GM12878 (cell line): ENCODE measurements around the gene UGT1A6. TPM values are rescaled to one million over a fixed set of nuclear protein-coding genes. Genes with fewer than 3 reads are reported as not detected.

Experiments used
- ATAC-seq: fragments of 200-7000 bp; cut with Tn5 transposase; 3 replicates; pipeline ENCODE4 v1.9.1; 2020; ENCODE audit warnings: mild to moderate bottlenecking, moderate library complexity
- BruUV-seq: library from RNA; stranded (reverse); fragments of 400-500 nt; replicated peaks from 2 replicates; lab custom pipeline; 2021; lab: Mats Ljungman, UMichigan
- CTCF ChIA-PET: fragments of 300-600 bp; sonication (Branson Sonifier 250); formaldehyde crosslinking; extraction: SDS; loops from one replicate; lab custom pipeline; 2021; ENCODE audit warnings: inconsistent platforms; lab: Yijun Ruan, JAX
- POLR2A ChIA-PET: fragments of 350-600 bp; formaldehyde crosslinking; extraction: SDS; loops from one replicate; lab custom pipeline; 2021; ENCODE audit warnings: inconsistent platforms; lab: Charles Lee
- RAD21 ChIA-PET: fragments of 300-600 bp; sonication (Branson Sonifier 250); formaldehyde crosslinking; loops from one replicate; lab custom pipeline; 2023; ENCODE audit warnings: antibody characterized with exemption; ENCODE audit not compliant: unreplicated experiment; lab: Charles Lee
- SMC1A ChIA-PET: fragments of 300-600 bp; sonication (Branson Sonifier 250); formaldehyde crosslinking; loops from one replicate; lab custom pipeline; 2023; ENCODE audit not compliant: unreplicated experiment, uncharacterized antibody; lab: Charles Lee
- DNase-seq: peaks from one replicate; pipeline ENCODE4 v3.0.0-alpha.2; 2011; ENCODE audit warnings: low read depth, low spot score
- FAIRE-seq: peaks from 3 replicates; lab custom pipeline; 2011; peaks lifted over from hg19 to GRCh38; lab: Jason Lieb, UNC
- H2AFZ ChIP-seq: 2 replicates; pipeline ENCODE4 v1.6.0; 2011; ENCODE audit warnings: low read depth, low read length, control low read depth; ENCODE audit not compliant: control insufficient read depth
- H3K27ac ChIP-seq: 2 replicates; pipeline ENCODE4 v1.5.1; 2011; ENCODE audit warnings: control low read depth; ENCODE audit not compliant: control insufficient read depth, insufficient read depth
- H3K27me3 ChIP-seq, 2 experiments: replicated peaks in 1 of 2; 2 replicates each; pipeline versions ENCODE4 v1.6.0 to v1.6.1; 2011; ENCODE audit warnings: low read length in 1 of 2; ENCODE audit not compliant: control insufficient read depth in 2 of 2, insufficient read depth in 2 of 2
- H3K36me3 ChIP-seq, 2 experiments: 2 replicates each; pipeline ENCODE4 v1.5.1; 2011; ENCODE audit warnings: low read length in 1 of 2; ENCODE audit not compliant: control insufficient read depth in 2 of 2, insufficient read depth in 2 of 2
- H3K4me1 ChIP-seq: 2 replicates; pipeline ENCODE4 v1.6.1; 2011; ENCODE audit warnings: mild to moderate bottlenecking, low read length, moderate library complexity, mixed read lengths; ENCODE audit not compliant: control insufficient read depth, insufficient read depth
- H3K4me2 ChIP-seq: 2 replicates; pipeline ENCODE4 v1.6.0; 2011; ENCODE audit warnings: control low read depth; ENCODE audit not compliant: control insufficient read depth, insufficient read depth
- H3K4me3 ChIP-seq: fragments of 200-600 bp; sonication (generic); 2 replicates; pipeline ENCODE4 v1.5.1; 2016
- H3K79me2 ChIP-seq: 2 replicates; pipeline ENCODE4 v1.6.0; 2011; ENCODE audit warnings: low read length; ENCODE audit not compliant: control insufficient read depth, insufficient read depth
- H3K9ac ChIP-seq: 2 replicates; pipeline ENCODE4 v1.8.0; 2011; ENCODE audit warnings: low read length, control low read depth, mixed read lengths; ENCODE audit not compliant: control insufficient read depth, insufficient read depth
- H3K9me3 ChIP-seq: replicated peaks from 3 replicates; pipeline ENCODE4 v1.5.1; 2011; ENCODE audit warnings: mild to moderate bottlenecking, low read length; ENCODE audit not compliant: control insufficient read depth, insufficient read depth
- H4K20me1 ChIP-seq: 2 replicates; pipeline ENCODE4 v1.6.0; 2011; ENCODE audit not compliant: control insufficient read depth, insufficient read depth
- CBX3 ChIP-seq: fragments of 200-600 bp; sonication (generic); IDR thresholded peaks from 2 replicates; pipeline ENCODE4 v1.6.1; 2016; ENCODE audit warnings: low read depth, borderline replicate concordance
- MEF2A ChIP-seq: IDR thresholded peaks from 2 replicates; pipeline ENCODE4 v1.6.1; 2011; ENCODE audit warnings: low read depth, mild to moderate bottlenecking, low read length, moderate library complexity; ENCODE audit not compliant: insufficient read depth
- RAD21 ChIP-seq: IDR thresholded peaks from 2 replicates; pipeline ENCODE4 v1.6.1; 2011; ENCODE audit warnings: mild to moderate bottlenecking, low read depth, low read length, moderate library complexity; ENCODE audit not compliant: insufficient read depth
- TBL1XR1 ChIP-seq: IDR thresholded peaks from 2 replicates; pipeline ENCODE4 v1.6.1; 2012; ENCODE audit warnings: low read depth, low read length, improper control_type of control experiment
- ZBTB40 ChIP-seq: fragments of 450-650 bp; IDR thresholded peaks from 2 replicates; pipeline ENCODE4 v1.6.1; 2016; ENCODE audit warnings: mild to moderate bottlenecking, moderate library complexity, borderline replicate concordance
- WGBS: methylation state at CpG from one replicate; pipeline ENCODE4 v1.1.6; 2016; ENCODE audit warnings: low lambda C conversion rate; ENCODE audit not compliant: insufficient replicate concordance, insufficient coverage; ENCODE audit errors: missing lambda C conversion rate; 5-methylcytosine and 5-hydroxymethylcytosine counted together
- in situ Hi-C: fragments of 300-500 bp; cut with MboI; formaldehyde crosslinking; loops from 9 replicates; pipeline ENCODE4 v1.14.3; 2018; ENCODE audit warnings: mixed read lengths
- intact Hi-C: fragments of 100-400 bp; cut with micrococcal nuclease; formaldehyde crosslinking; loops from one replicate; pipeline ENCODE4 v1.14.2; 2022; ENCODE audit not compliant: unreplicated experiment
- polyA plus RNA-seq, 11 experiments: library from polyadenylated mRNA; depleted of rRNA in 4 of 11; unstranded in 6 of 11; stranded (reverse) in 5 of 11; fragments of >200 nt; fragmentation: Nextera tagmentation in 4 of 11; fragmentation: Illumina TruSeq in 1 of 11; extraction: Ambion mirVana in 4 of 11; extraction: Trizol in 1 of 11; gene quantifications; 1 replicate in 1 of 11; 2 replicates in 10 of 11; pipeline versions ENCODE4 v1.2.1 to v1.2.3, GENCODE V29; 2011 to 2016; ENCODE audit warnings: inconsistent platforms in 2 of 11, missing spikeins in 2 of 11, low read depth in 1 of 11
- total RNA-seq, 4 experiments: library from RNA; depleted of rRNA in 3 of 4; stranded (reverse); fragments of >200 nt in 3 of 4; fragmentation: Illumina TruSeq in 1 of 4; extraction: Trizol in 1 of 4; gene quantifications; 2 replicates each; pipeline versions ENCODE4 v1.2.1 to v1.2.3, GENCODE V29; 2013 to 2021

The UGT1A6 gene
- total and polyA plus RNA-seq, 10 of the 15 experiments (the other 5 are each of a cell fraction or from before 2014, with no cell fraction given) = not detected

GRCh38 chr2:233793465-233794127 is 100.9 kb downstream of the UGT1A6 start:
- ATAC-seq (no peak), DNase-seq (no peak), FAIRE-seq (no peak)
- no peaks in the 10 kb centered on the region for H3K36me3 ChIP-seq
- no peaks in the 10 kb centered on the region for H4K20me1 ChIP-seq
- H3K27ac ChIP-seq = no peak overlapping the region
- no TSS peak for BruUV-seq
- no peak overlapping the region for H3K4me2 ChIP-seq
- H2AFZ ChIP-seq = no peak overlapping the region
- H3K9me3 ChIP-seq = no peaks in the 10 kb centered on the region
- intact Hi-C loops (no loop called here), in situ Hi-C loops (no loop called here)
- H3K4me1 ChIP-seq = no peaks in the 10 kb centered on the region
- no peaks in the 10 kb centered on the region for H3K79me2 ChIP-seq
- 26% methylated on average over 18 of the region's 18 CpGs for WGBS
- ChIA-PET SMC1A (no interaction called here), POLR2A (no interaction called here), CTCF (interaction anchor here (0.6 kb wide), 1 partner anchor 732 kb away, joined by 3 read pairs; no protein-coding TSS in a partner anchor), RAD21 (no interaction called here)
- no peak overlapping the region for H3K9ac ChIP-seq
- H3K27me3 ChIP-seq = no peaks in the 10 kb centered on the region; a peak in 2 of 4 replicates
- no peak overlapping the region for H3K4me3 ChIP-seq
- no peak for TF ChIP-seq ZBTB40
- TF ChIP-seq RAD21 = no peak
- no peak for TF ChIP-seq MEF2A
- no peak for TF ChIP-seq CBX3
- TF ChIP-seq TBL1XR1 = no peak
